Nephron (organoid): Measurements from ENCODE around the gene GNS.
A peak's percentile ranks its signal among the peaks of the same experiment; 100 is the strongest.

ENCODE experiments used
- H3K27ac Mint-ChIP-seq, 3 experiments: 2 replicates each; pipeline ENCODE4 v1.8.0; 2020; ENCODE audit warnings: mixed read lengths in 3 of 3, mild to moderate bottlenecking in 2 of 3, moderate library complexity in 1 of 3
- H3K27me3 Mint-ChIP-seq: 2 replicates; pipeline ENCODE4 v1.8.0; 2021; ENCODE audit warnings: low read depth, mild to moderate bottlenecking, moderate library complexity, mixed read lengths
- H3K36me3 Mint-ChIP-seq: 2 replicates; pipeline ENCODE4 v1.8.0; 2020; ENCODE audit warnings: low read depth, mixed read lengths
- H3K4me1 Mint-ChIP-seq: 2 replicates; pipeline ENCODE4 v1.8.0; 2020; ENCODE audit warnings: mixed read lengths
- H3K4me3 Mint-ChIP-seq, 3 experiments: 2 replicates each; pipeline ENCODE4 v1.8.0; 2020; ENCODE audit warnings: mild to moderate bottlenecking in 3 of 3, mixed read lengths in 3 of 3, moderate library complexity in 2 of 3
- H3K9me3 Mint-ChIP-seq: 2 replicates; pipeline ENCODE4 v1.8.0; 2020; ENCODE audit warnings: mixed read lengths
- CTCF ChIP-seq, 3 experiments: fragments of 200-600 bp; sonication (generic); IDR thresholded peaks; one replicate each; pipeline ENCODE4 v1.5.0; 2021; ENCODE audit warnings: antibody characterized with exemption in 3 of 3; ENCODE audit not compliant: unreplicated experiment in 3 of 3

The GNS gene

GRCh38 chr12:64801381-64801780, 42.2 kb upstream of the GNS start:
- H3K36me3 Mint-ChIP-seq = no peaks in the 10 kb centered on the region
- no peaks in the 10 kb centered on the region for H3K9me3 Mint-ChIP-seq
- H3K4me3 Mint-ChIP-seq = no peak overlapping the region
- peaks cover 13% of the 10 kb centered on the region for H3K27me3 Mint-ChIP-seq
- TF ChIP-seq CTCF (IDR thresholded peaks at IDR 0.05; ENCODE audit: unreplicated experiment in 3 of 3) = no peak
- H3K27ac Mint-ChIP-seq = no peak overlapping the region
- no peaks in the 10 kb centered on the region for H3K4me1 Mint-ChIP-seq

GRCh38 chr12:64800640-64801039, 41.4 kb upstream of the GNS start:
- H3K27ac Mint-ChIP-seq = no peak overlapping the region
- no peaks in the 10 kb centered on the region for H3K9me3 Mint-ChIP-seq
- H3K4me1 Mint-ChIP-seq = no peaks in the 10 kb centered on the region
- H3K4me3 Mint-ChIP-seq = no peak overlapping the region
- TF ChIP-seq CTCF (IDR thresholded peaks at IDR 0.05; ENCODE audit: unreplicated experiment in 3 of 3) = no peak
- H3K36me3 Mint-ChIP-seq = no peaks in the 10 kb centered on the region
- peaks cover 13% of the 10 kb centered on the region for H3K27me3 Mint-ChIP-seq

GRCh38 chr12:64798165-64798564, 39.0 kb upstream of the GNS start:
- Mint-ChIP-seq H3K27ac (no peak overlapping the region), H3K36me3 (peaks cover 4% of the 10 kb centered on the region), H3K4me3 (no peak overlapping the region), H3K4me1 (no peaks in the 10 kb centered on the region), H3K27me3 (peaks cover 7% of the 10 kb centered on the region), H3K9me3 (no peaks in the 10 kb centered on the region)
- no peak for TF ChIP-seq CTCF (IDR thresholded peaks at IDR 0.05; ENCODE audit: unreplicated experiment in 3 of 3)

GRCh38 chr12:64797156-64797555, 38.0 kb upstream of the GNS start:
- no peak overlapping the region for H3K4me3 Mint-ChIP-seq
- no peak for TF ChIP-seq CTCF (IDR thresholded peaks at IDR 0.05; ENCODE audit: unreplicated experiment in 3 of 3)
- H3K27ac Mint-ChIP-seq = no peak overlapping the region
- no peaks in the 10 kb centered on the region for H3K9me3 Mint-ChIP-seq
- peaks cover 6% of the 10 kb centered on the region for H3K27me3 Mint-ChIP-seq
- H3K4me1 Mint-ChIP-seq = no peaks in the 10 kb centered on the region
- H3K36me3 Mint-ChIP-seq = peaks cover 4% of the 10 kb centered on the region

GRCh38 chr12:64796205-64796845, 37.1 kb upstream of the GNS start:
- Mint-ChIP-seq H3K27ac (no peak overlapping the region), H3K27me3 (peaks cover 3% of the 10 kb centered on the region), H3K4me1 (no peaks in the 10 kb centered on the region), H3K36me3 (peaks cover 4% of the 10 kb centered on the region), H3K9me3 (no peaks in the 10 kb centered on the region), H3K4me3 (no peak overlapping the region)
- TF ChIP-seq CTCF (IDR thresholded peaks at IDR 0.05; ENCODE audit: unreplicated experiment in 3 of 3) = peak; percentile 84 to 88 (median 87)

GRCh38 chr12:64794305-64794704, 35.1 kb upstream of the GNS start:
- Mint-ChIP-seq H3K4me1 (no peaks in the 10 kb centered on the region), H3K4me3 (no peak overlapping the region), H3K27ac (no peak overlapping the region), H3K27me3 (no peaks in the 10 kb centered on the region), H3K9me3 (no peaks in the 10 kb centered on the region), H3K36me3 (peaks cover 4% of the 10 kb centered on the region)
- no peak for TF ChIP-seq CTCF (IDR thresholded peaks at IDR 0.05; ENCODE audit: unreplicated experiment in 3 of 3)
